NAMALWA (cell line): ENCODE data around the gene ARMH2.

Experiments
- DNase-seq: peaks from one replicate; pipeline ENCODE4 v3.0.0-alpha.2; 2015; ENCODE audit warnings: low spot score

Gene ARMH2

GRCh38 chr6:24798740-24799540 is at the start of gene ARMH2:
ARMH2 (minus strand) TSS chr6:24798917; CDS start chr6:24798857, 60 bp downstream.
- no peak for DNase-seq

- no peak for DNase-seq
These were observed 49.7 kb upstream of the ARMH2 start for GRCh38 chr6:24848461-24848860.

GRCh38 chr6:24847402-24847801 is 48.7 kb upstream of the ARMH2 start:
- DNase-seq: no peak

GRCh38 chr6:24845578-24845977 is 46.9 kb upstream of the ARMH2 start:
- DNase-seq: no peak

- no peak for DNase-seq
These were observed 46.2 kb upstream of the ARMH2 start for GRCh38 chr6:24844903-24845302.

- no peak for DNase-seq
These were observed 45.3 kb upstream of the ARMH2 start for GRCh38 chr6:24844061-24844460.

- no peak for DNase-seq
These were observed 41.5 kb upstream of the ARMH2 start for GRCh38 chr6:24840187-24840586.

- DNase-seq: no peak
These were observed 40.3 kb upstream of the ARMH2 start for GRCh38 chr6:24838994-24839393.

GRCh38 chr6:24838081-24838480 is 39.4 kb upstream of the ARMH2 start:
- no peak for DNase-seq

GRCh38 chr6:24836109-24836508 is 37.4 kb upstream of the ARMH2 start:
- DNase-seq: no peak

GRCh38 chr6:24833711-24834386 is 35.1 kb upstream of the ARMH2 start:
- no peak for DNase-seq

GRCh38 chr6:24832794-24833193 is 34.1 kb upstream of the ARMH2 start:
- no peak for DNase-seq

- no peak for DNase-seq
These were observed 33.3 kb upstream of the ARMH2 start for GRCh38 chr6:24831771-24832716.

- DNase-seq: no peak
These were observed 30.9 kb upstream of the ARMH2 start for GRCh38 chr6:24829657-24830056.

- DNase-seq: no peak
These were observed 29.3 kb upstream of the ARMH2 start for GRCh38 chr6:24827970-24828369.

- DNase-seq: no peak
These were observed 28.4 kb upstream of the ARMH2 start for GRCh38 chr6:24827162-24827561.

- no peak for DNase-seq
These were observed 26.5 kb upstream of the ARMH2 start for GRCh38 chr6:24825130-24825630.

- DNase-seq: no peak
These were observed 25.6 kb upstream of the ARMH2 start for GRCh38 chr6:24824142-24824938.

- no peak for DNase-seq
These were observed 24.5 kb upstream of the ARMH2 start for GRCh38 chr6:24823185-24823584.

- no peak for DNase-seq
These were observed 24.0 kb upstream of the ARMH2 start for GRCh38 chr6:24822696-24823095.

- no peak for DNase-seq
These were observed 23.2 kb upstream of the ARMH2 start for GRCh38 chr6:24821860-24822444.
